Daoy (cell line): ENCODE results near the gene HMGCS1. TPM values are rescaled to one million over a fixed set of nuclear protein-coding genes. Genes with fewer than 3 reads are reported as not detected.
"Not testable (repeated sequence)": the region's sequence is repeated elsewhere in the genome, so short reads cannot be mapped to it uniquely, and the experiment has no call there.

Experiments used
- DNase-seq: peaks from one replicate; pipeline ENCODE4 v3.0.0-alpha.2; 2015; ENCODE audit warnings: low read depth
- total RNA-seq: library from RNA; depleted of rRNA; stranded (reverse); fragments of >200 nt; shearing (Covaris generic); gene quantifications from 2 replicates; pipeline ENCODE4 v1.2.3, GENCODE V29; 2014; rRNA removed

Gene HMGCS1
- total RNA-seq, 1 experiment from 2014 or later: 23.0 TPM

DNA sequence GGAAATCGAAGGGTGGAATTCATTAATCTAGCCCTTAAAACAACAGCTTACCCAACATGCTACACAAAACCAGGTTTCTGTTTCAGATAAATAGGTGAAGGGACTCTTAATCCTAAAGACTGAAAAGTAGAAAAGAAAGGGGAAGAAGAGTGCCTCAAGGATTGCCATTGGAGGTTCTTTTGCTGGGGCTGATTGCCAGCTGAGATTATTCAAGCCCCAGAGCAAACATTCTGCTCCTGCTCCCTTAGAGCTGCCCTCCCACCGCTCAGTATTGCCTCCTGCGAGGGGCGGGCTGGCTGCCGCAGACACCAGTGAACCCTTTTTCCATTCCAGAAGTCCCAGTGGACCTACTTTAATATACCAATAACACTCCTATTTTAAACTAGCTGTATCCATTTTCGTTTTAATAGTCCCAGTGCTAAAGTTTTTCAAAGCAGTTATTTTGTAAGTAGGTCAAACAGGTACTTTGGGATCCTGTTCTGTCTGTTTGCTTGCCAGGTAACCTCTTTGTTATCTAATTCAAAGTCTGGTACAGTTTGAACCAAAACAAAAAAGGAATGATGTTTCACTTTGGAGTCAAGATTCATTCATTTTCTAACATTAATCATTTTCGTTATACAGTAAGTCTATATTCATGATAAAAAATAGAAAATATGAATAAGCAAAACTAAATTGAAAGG lies 38.6 kb downstream of the HMGCS1 start:
- no peak for DNase-seq

DNA sequence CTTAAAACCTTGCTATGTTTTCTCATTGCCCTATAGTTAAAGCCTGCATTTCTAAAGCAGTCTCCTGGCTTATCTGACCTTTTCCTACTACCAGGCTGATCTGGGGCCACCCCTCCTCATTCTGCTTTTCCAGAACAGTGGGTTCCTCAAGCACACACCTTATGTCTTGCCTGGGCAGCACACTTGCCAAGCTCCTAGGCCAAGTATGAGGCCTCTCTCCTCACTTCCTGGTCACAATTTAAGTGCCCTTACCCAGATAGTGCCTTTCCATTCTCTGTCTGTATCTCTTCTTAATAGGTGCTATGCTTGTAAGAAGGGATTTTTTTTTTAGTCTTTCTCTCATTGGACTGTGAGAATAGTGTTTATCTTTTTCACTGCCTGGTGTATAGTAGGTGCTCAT lies 39.7 kb downstream of the HMGCS1 start:
- DNase-seq: no peak

DNA sequence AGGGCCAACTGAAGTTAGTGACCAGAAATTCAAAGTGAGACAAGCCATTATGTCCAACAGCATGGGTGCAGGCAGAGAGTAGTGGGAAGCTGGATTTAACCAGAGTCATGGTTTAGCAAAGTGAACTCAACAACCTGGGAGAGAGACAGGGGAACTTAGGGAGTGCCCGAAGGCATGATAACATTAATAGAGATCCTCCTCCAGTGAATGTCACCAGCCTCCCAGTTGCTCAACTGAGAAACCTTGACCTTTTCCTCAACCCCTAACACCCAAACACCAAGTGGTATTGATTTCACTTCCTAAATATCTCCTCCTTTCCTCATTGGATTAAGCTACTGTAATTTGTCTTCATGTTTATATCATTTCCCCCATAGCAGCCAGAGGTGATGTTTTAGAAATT lies 42.6 kb downstream of the HMGCS1 start:
- DNase-seq: no peak

DNA sequence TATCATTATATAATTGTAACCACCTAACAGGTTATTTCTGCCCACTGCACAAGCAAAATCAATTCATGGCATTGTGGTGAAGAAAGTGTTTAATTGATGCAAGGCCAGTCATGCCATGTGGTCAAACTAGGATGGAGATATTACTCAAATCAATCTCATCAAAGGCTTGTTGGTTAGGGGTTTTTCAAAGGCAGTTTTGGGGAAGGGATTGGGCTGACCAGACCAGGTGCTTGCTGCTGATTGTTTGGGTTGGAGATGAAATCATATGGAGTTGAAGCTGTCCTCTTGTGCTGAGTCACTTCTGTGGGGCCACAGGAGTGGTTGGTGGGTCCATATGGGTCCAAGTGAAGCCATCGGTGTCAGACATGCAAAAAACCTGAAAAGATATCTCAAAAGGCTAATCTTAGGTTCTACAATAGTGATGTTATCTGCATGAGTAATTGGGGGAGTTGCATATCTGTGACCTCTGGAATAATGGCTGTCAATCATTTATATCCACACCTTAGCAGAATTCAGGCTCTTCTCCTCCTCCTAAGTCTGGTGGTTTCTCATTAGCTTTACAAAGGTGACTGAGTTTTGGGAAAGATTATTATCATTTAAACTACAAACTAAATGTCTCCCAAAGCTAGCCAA lies 44.9 kb downstream of the HMGCS1 start:
- no peak for DNase-seq

DNA sequence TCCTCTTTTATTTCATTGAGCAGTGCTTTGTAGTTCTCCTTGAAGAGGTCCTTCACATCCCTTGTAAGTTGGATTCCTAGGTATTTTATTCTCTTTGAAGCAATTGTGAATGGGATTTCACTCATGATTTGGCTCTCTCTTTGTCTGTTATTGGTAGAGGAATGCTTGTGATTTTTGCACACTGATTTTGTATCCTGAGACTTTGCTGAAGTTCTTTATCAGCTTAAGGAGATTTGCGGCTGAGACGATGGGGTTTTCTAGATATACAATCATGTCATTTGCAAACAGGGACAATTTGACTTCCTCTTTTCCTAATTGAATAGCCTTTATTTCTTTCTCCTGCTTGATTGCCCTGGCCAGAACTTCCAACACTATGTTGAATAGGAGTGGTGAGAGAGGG lies 50.9 kb downstream of the HMGCS1 start:
- not testable (repeated sequence) for DNase-seq

DNA sequence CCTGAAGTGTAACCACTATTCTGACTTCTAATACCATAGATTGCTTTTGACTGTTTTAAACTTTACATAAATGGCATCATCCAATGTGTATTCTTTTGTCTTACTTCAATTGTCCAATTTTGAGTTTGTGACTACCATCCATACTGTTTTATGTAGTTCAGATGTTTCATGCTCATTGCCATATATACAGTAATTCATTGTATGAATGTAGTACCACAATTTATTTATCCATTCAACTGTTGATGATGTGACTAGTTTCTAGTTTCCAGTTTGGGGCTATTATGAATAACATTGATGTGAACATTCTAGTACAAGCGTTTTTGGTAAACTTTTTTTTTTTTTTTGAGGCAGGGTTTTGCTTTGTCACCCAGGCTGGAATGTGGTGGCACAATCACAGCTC lies 55.1 kb downstream of the HMGCS1 start:
- no peak for DNase-seq

DNA sequence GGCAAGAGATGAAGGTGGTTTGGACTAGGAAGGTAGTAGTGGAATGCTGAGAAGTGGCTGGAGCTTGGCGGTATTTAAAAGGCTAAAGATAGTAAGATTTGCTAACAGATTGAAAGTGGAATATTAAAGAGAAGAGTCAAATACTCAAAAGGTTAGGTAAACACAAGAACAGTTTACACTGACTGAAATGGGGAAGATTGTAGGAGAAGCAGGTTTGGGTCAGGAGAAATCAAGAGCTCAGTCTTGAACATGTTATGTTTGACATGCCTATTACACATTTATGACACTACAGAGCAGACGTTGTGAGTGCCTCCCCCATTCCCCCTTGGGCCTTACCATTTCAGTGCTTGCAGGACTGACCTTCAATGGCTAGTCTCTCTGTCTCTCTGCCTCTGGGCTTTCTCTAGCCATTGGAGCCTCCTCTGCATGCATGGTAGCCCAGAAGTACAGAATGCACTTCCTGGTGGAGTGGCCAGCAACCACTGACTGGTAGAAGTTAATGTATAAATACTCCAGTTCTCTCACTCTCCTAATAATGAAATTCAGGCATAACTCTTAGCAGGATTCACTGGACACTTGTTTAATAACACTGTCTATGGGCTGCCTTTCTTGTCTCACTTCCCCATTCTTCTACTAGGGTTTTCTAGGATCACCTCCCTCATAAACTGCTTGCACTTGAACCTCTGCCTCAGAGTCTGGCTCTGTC lies 56.8 kb downstream of the HMGCS1 start:
- DNase-seq: no peak

DNA sequence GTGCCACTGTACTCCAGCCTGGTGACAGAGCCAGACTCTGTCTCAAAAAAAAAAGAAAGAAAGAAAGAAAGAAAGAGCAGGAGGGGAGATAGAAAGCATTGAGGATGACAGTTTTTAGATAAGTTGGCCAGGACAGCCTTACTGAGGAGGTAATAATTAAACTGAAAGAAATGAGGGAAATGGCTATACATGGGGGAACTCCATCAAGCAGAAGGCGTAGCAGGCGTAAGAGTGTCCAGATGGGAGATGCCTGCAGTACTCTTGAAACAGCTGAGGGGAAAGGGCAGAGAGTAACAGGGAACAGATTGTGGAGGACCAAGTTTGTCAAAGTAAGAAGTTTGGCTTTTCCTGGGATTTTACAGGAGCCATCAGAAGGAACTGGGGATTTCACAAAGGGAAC lies 57.5 kb downstream of the HMGCS1 start:
- DNase-seq: no peak

DNA sequence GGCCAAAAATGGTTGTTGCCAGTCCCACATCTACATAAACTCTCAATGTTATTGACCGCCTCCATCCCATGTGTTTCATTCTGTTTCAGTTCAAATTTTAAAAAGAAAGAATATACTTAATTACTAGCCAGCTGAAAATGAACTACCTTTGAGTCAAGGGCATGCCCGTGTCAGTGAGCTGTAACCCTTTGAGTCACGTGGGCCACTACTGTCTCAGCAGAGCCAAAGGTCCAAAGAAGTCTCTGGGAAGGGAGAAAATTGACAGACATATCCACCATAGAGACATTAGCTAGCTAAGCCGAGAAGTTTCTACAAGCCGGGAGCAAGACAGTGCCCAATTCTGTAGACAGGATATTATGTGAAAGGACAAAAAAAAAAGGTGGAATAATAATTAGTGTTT lies 61.5 kb downstream of the HMGCS1 start:
- no peak for DNase-seq

DNA sequence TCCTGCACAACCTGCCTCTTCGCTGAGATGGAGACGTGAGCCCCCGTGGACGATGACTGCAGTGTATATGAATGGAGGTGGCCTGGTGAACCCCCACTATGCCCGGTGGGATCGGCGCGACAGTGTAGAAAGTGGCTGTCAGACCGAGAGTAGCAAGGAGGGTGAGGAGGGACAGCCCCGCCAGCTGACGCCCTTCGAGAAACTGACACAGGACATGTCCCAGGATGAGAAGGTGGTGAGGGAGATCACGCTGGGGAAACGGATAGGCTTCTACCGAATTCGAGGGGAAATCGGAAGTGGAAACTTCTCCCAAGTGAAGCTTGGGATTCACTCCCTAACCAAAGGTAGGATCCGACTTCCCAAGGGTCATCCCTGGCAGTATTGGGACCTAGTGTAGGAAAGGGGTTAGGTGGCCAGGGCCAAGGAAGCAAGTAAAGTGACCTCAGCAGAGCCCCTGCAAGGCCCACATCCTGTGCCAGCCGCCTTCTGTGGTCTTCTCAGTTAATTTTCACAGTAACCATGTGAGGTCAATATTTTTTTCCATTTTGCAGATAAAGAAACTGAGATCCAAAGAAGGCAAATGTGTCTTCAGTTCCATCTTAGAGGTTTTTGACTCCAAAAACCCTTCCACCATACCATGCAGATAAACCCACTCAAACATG lies 67.4 kb downstream of the HMGCS1 start:
- no peak for DNase-seq

DNA sequence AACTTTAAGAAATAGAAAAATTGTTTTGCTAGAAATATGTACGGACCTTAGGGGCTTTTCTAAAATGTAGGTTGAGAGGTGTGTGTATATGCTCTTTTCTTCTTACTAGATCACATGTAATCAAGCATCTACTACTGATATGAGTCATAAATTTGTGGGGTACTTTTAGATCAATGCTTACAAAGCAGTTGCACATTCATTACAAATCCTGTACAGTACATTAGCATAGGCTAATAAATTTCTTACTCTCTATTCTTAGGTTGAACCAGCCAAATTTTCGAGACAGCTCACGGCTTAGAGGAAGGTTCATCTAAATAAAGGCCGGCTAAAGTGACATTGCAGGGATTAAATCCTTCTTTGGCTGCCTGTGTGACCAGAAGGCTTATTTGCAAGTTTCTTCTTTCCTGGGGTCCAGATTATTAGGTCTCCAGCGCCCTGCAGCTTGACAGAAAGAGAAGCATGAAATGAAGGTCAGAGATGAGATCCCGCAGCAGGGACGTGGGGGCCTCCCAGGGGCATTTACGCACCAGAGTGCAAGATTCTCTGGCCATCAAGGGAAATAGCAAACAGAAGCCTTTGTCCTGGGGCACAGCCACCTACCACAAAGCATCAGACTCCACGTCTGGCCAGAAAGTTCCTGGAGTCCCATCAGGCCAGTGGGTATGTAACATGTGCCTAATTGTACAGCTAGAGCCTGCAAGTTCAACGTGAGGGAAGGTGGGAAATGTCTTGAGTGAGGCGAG lies 68.2 kb downstream of the HMGCS1 start:
- DNase-seq: no peak

DNA sequence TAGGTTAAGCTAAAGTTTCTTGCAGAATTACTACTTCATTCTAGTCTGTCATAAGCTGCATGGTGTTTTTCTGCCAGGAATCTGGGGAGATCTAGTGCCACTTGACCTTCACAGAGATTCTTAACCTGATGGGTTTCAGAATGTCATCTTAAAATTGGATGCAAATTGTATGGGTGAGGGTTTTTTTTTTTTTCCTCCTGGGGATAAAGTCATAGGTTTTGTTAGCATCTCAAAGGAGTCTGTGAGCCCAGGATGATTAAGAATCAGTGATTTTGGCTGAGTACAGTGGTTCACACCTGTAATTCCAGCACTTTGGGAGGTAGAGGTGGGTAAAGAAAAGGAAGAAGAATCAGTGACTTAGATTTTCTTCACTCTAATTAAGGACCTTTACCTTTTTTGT lies 69.9 kb downstream of the HMGCS1 start:
- DNase-seq: no peak

DNA sequence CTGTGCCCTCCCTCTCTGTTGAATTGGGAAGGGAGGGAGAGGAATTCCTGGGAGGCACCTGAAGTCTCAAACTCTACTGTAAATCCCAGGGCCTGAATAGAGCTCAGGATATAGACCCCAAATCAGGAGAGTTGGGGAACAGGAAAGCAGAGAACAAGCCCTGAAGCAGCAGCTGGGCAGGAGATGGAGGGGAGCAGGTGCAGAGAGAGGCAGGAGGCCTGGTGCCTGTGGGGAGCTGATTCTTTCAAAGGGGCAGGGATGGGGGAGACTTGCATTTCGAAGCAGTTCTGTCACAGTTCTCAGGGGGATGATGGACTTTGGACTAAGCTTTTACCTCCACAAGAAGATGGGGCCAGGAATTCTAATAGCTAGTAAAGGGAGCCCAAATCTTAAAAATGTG lies 71.0 kb downstream of the HMGCS1 start:
- DNase-seq: no peak

Other genes starting within 250 kb of the HMGCS1 start
- 23.7 and 26.6 TPM in 2 replicates for gene ZNF131, start 192.5 kb downstream of the HMGCS1 start, total RNA-seq
- gene NIM1K, start 121.2 kb downstream of the HMGCS1 start, total RNA-seq: not detected in 2 replicates
- gene CCL28, start 99.0 kb upstream of the HMGCS1 start, total RNA-seq: not detected in 2 replicates
- 11.9 and 22.3 TPM in 2 replicates for gene TMEM267, start 170.5 kb upstream of the HMGCS1 start, total RNA-seq
- gene C5orf34, start 201.7 kb upstream of the HMGCS1 start, total RNA-seq: 15.6 and 17.2 TPM in 2 replicates
- 109 and 131 TPM in 2 replicates for gene PAIP1, start 243.7 kb upstream of the HMGCS1 start, total RNA-seq